Measurements from ENCODE around the gene GATAD1.
A peak's percentile ranks its signal among the peaks of the same experiment; 100 is the strongest.

DNA sequence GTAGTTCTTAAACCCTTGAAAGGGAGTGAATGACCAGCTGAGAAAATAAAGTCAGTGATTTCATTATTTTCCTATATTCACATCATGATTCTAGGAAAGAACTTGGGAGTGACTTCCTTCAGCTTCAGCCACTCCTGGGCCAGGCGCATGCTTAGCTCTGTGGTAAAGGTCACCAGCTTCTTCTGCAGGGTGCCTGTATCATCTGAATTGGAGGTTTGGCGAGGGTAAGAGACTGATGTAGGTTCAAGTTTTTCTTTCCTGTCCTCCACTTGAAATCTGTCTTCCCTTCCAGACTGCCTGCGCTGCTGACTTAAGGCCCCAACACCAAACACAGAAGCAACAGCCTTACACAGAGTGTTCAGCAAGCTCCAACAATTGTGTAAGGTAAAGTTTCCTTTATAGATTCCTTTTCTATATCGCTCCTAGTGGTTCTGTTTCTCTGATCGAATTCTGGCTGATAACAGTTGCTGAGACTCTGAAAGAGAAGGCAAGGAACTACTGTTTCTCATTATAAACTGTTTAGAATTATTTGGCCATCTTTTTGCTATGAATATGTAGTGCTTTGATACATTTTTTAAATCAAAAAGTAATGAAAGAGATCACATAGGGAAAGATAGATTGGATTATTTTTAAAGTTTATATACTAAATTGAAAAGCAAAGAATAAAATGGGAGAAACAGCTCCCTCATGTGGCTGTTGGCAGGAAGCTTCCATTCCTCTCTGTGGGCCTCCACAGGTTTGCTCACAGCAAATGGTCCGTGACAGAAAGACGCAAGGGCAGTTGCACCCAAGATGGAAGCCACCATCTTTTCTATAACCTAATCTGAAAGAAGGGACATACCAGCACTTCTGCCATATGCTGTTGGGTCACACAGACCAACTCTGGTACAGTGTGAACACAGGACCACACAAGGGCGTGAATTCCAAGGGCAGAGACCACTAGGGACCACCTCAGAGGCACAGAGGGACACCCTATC is 14.0 kb downstream of the GATAD1 start:
- TF ChIP-seq, protein P1, sequence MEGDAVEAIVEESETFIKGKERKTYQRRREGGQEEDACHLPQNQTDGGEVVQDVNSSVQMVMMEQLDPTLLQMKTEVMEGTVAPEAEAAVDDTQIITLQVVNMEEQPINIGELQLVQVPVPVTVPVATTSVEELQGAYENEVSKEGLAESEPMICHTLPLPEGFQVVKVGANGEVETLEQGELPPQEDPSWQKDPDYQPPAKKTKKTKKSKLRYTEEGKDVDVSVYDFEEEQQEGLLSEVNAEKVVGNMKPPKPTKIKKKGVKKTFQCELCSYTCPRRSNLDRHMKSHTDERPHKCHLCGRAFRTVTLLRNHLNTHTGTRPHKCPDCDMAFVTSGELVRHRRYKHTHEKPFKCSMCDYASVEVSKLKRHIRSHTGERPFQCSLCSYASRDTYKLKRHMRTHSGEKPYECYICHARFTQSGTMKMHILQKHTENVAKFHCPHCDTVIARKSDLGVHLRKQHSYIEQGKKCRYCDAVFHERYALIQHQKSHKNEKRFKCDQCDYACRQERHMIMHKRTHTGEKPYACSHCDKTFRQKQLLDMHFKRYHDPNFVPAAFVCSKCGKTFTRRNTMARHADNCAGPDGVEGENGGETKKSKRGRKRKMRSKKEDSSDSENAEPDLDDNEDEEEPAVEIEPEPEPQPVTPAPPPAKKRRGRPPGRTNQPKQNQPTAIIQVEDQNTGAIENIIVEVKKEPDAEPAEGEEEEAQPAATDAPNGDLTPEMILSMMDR (IDR thresholded peaks at IDR 0.05), result peak; percentile 92
- no peak for TF ChIP-seq POLR2AphosphoS5 (IDR thresholded peaks at IDR 0.05; ENCODE audit: low read depth, low read length)

All from Panc1 (cell line).